NCI-H1092 treated with DMSO at 0.1 percent for 48 hours (cell line): ENCODE data around the gene MAP7D1.
A peak's percentile ranks its signal among the peaks of the same experiment; 100 is the strongest.

ENCODE experiments used
- DNase-seq: peaks from one replicate; lab custom pipeline; 2025; lab: John Stamatoyannopoulos, UW

The MAP7D1 gene

DNA sequence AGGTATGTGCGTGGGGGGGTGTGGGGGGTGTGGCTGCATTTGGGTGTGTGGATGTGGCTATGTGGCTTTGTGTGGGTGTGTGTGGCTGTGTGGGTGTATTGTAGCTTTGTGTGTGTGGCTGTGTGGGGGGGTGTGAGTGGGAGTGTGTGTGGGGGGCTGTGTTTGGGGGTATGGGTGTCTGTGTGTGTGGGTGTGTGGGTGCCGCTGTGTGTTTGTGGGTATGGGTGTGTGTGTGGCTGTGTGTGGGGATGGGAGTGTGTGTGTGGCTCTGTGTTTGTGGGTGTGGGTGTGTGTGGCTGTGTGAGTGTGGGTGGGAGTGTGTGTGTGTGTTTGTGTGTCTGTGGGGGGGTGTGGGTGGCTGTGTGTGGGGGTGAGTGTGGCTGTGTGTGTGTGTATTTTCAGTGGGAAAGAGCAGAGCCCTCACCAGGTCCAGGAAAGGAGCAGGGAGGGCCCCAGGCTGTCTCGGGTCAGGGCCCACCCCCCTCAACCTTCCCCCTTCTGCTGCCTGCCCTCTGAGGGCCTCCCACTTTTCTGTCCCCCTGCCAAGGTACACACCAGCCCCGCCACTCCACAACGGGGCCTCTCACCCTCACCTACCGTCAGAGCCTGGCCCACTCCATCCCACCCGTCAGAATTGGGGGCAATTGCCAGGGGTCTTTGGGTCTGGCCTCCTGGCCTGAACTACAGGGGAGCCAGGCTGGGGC, 29.0 kb upstream of the MAP7D1 start:
- DNase-seq = no peak

DNA sequence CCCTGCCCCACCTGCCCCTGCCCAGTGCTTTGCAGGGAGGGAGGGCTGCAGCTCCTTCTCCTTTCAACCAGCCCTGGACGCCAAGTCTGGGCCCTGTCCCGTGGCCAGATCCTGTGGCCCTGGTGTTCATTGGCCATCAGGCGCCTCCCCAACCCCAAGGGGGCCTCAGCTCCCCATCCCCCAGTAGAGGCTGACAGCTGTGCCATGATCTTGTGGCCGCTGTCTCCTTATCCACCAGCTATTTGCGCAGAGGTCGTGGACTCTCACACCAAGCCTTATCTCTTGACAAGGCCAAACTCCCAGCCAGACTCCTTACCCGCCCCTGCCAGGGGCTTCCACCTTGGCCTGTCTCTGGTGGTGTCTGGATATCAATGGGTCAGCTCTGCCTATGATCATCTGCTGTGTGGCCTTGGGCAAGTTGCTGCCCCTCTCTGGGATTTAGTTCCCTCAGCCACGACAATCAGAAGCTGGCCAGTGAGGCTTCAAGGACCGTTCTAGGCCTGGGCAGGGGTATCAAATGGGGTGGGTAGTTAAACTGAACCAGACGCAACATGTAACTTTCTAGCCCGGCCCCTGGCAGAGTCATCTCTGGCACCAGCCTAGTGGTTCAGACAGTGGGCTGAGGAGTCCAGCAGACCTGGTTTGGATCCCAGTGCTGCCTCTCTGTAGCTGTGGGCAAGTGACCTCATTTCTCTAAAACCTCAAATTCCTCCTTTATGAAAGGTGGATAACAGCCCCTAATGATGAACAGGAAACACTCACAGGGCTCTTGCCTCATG, 27.6 kb upstream of the MAP7D1 start:
- no peak for DNase-seq

DNA sequence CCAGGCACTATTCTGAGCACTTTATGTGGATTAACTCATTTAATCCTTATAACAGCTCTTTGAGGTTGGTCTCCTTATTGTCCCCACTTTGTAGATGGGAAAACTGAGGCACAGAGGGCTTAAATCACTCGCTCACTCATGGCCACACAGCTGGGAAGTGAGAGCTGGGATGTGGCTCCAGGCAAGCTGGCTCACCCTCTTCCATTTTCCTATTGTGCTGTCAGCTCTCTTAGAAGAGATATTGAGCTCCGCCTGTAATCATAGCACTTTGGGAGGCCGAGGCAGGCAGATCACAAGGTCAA, 27.1 kb upstream of the MAP7D1 start:
- no peak for DNase-seq

DNA sequence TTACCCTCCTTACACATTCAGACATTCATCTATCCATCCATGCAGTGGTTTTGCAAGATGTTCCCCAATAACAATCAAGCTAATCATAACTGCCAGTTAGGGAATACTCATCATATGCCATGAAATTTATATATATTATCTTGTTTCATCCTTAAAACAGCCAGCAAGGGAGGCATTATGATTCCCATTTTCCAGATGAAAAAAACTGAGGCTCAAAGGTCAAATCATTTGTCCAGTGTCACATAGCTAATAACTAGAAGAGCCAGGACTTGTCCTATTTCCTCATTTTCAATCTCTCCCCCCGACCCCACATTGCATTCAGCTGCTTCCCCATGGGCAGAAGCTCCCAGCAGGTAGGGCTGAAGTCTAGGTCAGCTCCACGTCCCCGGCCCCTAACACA, 23.9 kb upstream of the MAP7D1 start:
- no peak for DNase-seq

DNA sequence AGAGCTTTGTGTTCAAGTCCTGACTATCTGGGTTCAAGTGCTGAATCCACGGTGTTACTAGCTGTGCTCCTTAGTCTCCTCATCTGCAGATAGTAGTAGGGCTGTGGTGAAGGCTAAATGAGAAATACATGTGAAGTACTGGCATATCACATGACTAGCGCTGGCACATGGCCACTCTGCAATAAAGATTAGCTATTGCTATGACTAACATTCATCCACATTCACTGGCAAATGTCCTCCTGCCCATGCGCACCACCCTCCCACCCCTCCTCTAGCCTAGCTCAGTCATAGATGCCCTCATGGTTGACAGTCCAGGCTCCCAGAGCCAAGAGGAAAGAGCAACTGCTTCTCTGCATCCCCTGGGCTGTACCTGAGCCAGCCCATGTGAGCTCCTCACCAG, 22.5 kb upstream of the MAP7D1 start:
- peak; percentile 19 for DNase-seq

DNA sequence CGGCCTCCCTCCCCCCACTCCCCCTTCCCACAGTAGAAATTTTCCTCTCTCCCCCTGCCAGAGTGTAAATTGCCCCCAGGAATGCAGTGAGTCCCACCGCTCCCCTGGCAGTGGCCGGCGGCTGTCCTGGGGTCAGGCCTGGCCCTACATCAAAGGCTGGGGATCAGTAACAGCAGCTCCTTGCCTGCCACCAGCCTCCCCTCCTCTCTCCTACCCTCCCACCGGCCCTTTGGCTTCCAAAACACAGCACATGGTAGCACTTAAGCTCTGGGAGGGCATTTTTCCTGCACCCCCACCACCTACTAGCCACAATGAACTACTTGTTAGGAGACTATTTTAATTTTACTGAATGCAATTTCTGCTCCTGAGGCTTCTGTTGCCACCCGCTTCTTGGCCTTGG, 21.9 kb upstream of the MAP7D1 start:
- DNase-seq = no peak

DNA sequence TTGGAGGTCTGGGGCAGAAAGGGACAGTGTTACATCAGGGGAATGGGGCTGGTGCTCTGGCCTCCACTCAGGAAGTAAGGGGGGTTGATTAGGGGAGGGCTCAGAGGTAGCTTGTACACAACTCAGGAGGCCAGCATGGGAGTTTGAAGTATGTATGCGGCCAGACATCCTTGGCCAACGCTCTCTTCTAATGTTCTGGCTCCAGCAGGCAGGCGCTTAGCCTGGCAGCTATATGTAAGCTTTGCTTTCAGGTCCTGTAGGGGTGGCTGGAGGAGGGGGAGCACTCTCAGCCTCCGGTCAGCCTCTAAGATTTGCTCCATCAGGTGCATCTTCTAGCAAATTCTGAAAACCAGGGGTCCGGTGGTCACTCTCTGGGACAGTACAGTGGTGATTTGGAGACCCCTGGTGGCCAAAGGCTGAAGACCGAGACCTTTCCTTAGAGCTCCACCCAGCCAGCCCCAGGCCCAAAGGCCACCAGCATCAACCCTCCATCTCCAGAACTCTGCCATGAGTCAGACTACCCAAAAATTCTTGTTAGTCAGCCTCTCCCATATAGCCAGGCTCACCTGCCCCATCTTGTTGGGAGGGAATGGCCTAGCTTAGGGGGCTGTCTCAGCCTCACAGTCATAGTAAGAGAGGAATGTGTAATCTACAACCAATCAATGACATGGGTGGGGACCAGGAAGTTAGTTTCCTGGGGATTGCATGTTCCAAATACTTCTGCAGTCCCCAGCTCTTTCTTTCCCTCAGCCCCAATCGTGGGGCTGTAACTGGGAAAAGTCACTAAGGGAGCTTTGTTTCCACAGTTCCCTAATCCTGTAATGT, 21.2 kb upstream of the MAP7D1 start:
- DNase-seq = peak; percentile 63

DNA sequence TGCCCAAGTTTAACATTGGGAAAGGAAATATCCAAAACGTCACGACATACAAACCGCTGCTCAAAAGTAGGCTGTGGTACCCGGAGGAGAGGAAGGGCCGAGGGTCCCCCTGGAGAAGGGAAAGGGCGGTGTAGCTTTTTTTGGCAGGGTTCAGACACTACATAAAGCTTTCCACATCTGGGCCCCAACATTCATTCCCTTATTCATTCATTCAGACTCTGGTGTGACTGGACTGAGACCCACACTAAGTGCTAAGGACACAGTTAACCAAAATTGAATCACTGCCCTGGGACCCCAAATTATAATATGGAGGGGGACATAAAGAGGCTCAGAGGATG, 20.7 kb upstream of the MAP7D1 start:
- no peak for DNase-seq

DNA sequence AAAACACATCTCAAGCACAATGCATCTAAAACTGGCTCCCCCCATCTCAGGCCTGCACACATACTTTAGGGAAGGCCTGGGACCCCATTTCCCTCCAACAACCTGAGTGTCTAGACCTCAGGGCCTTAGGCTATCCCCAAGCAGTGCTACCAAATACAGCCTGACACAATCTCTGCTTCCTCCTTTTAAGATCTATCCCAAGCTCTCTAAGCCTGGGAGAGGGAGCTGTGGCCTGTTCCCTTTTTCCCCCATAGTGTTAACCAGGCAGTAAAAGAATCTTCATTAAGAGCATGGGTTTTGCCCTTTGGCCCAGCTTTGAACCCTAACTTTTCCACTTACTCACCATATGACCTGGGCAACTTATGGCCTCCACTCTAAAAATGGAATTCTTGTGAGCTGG, 20.2 kb upstream of the MAP7D1 start:
- DNase-seq = no peak

DNA sequence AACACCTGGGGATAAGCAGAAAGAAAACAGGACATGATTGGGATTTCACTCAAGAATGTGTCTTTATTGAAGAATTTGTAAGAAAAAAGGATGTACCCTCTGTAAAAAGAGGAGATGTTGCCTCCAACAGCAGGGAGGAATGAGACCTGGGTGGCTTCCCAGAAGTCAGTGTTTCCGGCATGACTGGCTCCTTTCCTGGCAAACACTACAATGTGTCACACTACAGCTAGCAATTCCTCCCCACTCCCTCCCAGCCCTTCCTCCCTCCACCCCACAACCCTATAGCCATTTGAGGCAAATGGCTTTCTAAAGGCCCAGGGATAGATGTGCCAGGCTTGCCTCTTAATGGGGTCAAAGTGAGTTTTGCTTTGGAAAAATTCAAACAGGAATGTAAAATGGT, 19.4 kb upstream of the MAP7D1 start:
- DNase-seq = no peak

DNA sequence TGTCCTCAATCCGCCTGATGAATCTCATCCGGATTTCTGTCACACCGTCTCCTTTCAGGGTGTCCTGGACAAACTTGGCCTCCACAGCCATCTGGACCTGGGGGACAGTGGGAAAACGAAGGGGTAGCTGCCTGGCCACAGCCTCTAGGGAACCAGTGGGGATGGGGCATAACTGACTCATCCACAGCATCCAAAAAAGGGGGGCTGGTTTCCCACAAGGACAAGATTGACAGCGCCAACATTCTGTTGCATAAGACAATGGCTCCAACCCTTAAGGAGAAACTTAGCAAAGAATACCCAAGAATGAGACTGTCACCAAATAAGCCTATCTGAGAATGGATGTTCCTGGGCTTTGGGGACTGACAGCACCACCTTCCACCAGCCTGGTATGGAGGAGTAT, 18.7 kb upstream of the MAP7D1 start:
- no peak for DNase-seq

DNA sequence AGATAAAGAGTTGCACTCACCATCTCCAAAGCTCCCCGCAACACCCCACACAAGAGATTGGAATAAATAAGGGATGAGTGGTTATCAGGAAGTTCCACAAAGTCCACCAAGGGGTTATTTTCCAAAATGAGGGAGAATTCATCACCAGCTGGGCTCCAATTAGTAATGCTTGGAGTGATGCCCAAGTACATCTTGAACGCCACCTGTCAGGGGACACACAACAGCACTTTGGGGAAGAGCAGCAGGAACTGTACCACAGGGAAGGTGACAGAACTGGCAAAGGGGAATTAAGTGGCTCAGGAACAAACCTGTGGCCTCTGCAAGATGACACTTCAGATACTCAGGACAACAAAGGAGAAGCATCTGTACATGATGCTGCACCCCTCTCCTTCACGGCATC, 18.2 kb upstream of the MAP7D1 start:
- peak; percentile 46 for DNase-seq

DNA sequence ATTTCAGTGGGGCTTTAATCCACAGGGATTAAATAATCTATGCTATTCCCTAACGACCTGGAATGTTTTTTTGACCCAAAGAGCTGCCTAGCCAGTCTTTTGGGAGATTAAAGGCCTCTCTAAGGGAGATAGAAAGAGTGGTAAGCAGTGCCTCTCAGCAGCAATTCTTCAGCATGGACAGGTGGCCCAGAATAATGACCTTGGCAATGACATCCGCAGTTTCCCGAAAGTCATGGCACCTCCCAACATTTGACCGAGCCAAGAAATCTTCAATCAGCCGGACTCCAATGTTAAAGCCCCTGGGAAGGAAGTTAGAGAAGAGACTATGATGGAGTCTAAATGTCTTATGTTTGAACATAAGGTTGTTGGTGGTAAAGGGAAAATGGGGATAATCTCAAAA, 16.4 kb upstream of the MAP7D1 start:
- no peak for DNase-seq

DNA sequence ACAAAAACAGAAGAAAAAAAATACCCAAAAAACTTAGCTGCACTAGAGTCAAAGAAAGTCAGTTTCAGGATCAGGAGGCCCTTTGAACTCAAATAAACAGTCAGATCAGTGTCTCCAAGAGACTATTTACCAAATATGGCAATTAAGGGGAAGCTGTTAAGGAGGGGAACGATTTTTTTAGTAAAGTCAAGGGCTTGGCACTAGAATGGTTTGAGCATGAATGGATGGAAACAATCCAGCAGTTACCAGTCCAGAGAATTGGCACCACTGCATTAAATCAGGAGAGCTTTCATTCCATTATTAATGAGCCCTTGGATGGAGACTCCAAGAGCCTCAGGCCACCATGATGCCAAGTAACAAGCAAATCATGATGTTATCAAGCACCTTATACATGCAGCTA, 13.8 kb upstream of the MAP7D1 start:
- peak; percentile 73 for DNase-seq

DNA sequence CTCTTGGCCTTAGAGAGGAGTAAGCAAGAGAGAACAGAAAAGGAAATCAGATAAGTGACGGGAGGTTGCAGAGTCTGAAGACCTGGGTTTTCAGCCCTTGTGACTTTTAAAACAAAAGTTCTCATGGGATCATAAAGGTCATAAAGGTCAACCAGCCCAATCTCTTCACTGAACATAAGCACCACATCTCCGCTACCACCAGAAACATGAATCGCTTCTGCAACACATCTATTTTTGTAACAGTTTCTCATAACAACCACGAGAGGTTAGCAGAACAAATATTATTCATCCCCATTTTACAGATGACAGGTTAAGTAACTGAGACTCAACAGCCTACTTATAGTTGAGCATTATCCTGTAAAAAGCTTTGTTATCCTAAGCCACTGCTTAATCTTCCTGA, 12.5 kb upstream of the MAP7D1 start:
- DNase-seq = no peak

DNA sequence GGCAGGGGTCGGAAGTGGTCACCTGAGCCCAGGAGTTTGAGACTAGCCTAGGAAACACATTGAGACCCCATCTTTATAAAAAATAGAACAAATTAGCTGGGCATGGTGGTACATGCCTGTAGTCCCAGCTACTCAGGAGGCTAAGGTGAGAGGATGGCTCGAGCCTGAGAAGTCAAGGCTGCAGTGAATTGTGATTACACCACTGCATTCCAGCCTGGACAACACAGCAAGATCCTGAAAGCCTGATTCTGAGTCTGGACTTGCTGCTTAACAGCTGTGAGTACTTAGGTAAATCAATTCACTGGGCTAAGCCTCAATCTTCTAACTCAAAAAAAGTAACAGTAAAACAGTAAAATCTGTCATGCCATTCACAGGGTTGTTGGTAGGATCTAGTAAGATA, 11.5 kb upstream of the MAP7D1 start:
- no peak for DNase-seq

DNA sequence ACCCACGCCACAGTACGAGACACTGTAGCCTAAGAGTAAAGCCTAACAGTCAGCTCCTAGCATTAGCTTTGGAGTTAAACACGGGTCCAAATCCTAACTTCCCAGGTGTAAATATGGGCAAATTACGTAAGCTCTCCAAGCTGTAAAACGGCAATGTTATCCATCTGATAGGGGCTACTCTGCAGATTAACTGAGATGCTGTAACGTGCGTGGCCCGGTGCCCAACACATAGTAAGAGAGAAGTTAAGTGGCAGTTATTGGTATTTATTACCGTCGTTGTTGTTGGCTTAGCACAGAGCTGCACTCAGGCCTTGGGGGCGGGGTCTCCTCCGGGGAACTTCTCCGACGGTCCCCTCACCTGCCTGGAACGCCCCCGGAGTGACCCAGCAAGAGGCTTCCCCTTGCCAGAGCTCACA, 7.1 kb upstream of the MAP7D1 start:
- DNase-seq = no peak

DNA sequence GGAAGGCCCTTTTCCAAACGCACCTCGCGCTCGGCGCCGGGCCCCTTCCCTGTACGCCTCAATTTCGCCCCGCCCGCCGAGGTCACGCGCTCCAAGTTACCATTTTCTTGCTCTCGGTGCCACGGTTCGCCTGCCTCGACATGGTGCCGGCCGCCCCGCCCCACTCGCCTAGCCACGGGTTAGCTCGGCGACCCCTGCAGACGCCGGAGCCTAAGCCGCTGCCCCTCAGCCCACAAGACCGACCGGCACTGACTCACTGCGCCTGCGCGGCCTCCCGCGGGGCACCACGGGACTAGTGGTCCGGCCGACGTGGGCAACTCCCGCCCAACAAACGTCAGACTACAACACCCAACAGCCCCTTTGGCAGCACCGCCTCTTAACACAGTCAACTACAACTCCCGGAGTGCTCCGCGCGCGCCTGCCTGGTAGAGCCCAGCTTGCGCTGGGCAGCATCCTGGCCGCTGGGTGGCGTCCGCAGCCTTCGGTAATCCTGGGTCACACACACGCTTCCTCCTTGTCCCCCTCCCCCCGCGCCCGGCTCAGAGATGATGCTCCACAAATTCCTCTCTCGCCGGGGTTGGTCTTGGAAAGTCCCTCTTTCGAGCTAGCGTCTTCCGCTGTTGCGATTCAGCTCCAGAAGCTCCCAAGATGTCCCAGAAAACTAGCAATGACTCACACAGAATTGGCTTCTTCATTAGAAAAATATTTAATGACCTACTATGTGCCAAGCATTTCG, 6.6 kb upstream of the MAP7D1 start, which contains the start of gene TRAPPC3:
TRAPPC3 (minus strand) TSS at position 250 of the 736 bp plus-strand sequence; CDS start at position 142, 108 bp downstream.
- peak; percentile 100 for DNase-seq

DNA sequence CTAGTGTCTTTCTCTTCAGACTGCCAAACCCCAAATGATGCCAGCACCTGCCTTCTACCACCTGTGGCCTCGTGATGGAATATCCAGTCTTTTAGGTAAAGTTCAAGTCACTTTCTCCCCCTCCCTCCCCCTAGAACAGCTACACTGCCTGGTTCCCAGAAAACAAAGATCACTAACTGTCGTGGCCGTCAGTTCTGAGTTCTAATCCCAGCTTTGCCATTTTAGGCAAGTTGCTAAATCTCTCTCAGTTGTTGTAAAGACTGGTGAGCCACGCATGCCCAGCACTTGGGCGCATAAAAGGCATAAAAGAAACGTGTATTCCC, 6.0 kb upstream of the MAP7D1 start:
- no peak for DNase-seq

DNA sequence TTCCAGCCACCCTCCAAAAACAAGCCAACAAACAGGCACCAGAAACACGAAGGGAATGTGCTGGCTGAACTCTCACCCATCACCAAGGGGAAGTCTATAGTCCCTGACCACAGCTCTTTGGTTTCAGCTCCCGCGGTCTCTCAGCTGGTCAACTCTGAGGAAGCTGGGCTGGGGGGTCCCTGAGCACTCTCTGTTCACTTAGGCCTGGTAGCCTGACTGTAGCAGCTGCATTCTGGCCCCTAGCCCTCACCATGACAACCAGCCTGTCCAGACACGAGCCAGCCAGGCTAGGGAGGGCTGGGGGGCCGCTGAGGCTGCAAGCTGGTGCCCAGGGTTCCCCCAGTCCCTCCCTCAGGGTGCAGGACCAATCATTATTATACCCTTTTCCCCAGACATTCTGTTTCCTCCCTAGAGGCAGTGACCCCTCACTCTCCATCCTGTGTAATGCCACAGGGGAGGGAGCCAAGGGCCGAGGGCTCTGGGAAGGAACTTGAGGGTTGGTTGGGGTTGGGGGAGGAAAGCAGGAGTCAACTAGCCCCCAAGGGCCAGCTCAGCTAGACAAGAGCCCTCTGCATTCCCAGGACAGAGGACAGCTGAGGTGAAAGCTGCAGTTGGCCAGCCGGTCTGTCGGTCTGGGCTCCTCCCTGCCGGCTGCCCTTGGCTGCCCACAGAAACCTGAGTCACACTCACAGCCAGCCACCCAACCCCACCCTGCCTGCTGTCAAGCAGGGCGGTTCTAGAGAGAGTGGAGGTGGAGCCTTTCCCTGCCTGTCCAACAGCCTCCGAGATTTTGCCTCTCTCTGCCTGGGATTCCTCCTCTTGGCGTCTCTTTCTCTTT, 5.4 kb upstream of the MAP7D1 start:
- DNase-seq = peak; percentile 79

DNA sequence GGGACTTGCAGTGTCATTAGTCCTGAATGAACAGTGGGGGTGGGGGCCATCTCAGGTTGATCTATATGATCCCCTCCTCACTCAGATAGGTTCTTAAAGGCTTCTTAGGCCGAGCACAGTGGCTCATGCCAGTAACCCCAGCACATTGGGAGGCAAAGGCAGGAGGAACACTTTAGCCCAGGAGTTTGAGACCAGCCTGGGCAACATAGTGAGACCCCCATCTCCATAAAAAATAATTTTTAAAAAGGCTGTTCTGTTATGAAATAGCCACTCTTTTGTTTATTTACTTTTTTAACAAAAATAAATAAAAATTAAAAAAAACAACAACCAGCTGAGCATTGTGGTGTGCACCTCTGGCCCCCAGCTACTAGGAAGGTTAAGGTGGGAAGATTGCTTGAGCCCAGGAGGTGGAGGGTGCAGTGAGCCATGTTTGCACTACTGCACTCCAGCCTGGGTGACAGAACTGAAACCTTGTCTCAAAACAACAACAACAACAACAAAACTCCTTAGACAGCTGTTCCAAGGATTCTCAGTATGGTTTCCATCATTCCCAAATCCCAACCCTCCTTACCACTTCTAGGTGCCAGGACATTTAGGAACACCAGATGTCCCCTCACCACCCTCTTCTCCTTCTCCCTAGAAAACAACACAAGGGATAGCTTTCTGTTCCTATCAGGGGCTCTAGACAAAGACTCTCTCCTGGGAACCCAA, 4.7 kb upstream of the MAP7D1 start:
- no peak for DNase-seq
